H1 (cell line): ENCODE data around the gene CKLF. TPM values are rescaled to one million over a fixed set of nuclear protein-coding genes. Genes with fewer than 3 reads are reported as not detected.
"Not testable (repeated sequence)": the region's sequence is repeated elsewhere in the genome, so short reads cannot be mapped to it uniquely, and the experiment has no call there.

Source experiments
- CTCF ChIA-PET: fragments of 300-600 bp; sonication (Branson Sonifier 250); formaldehyde crosslinking; loops from one replicate; lab custom pipeline; 2021; ENCODE audit not compliant: partially characterized antibody; lab: Charles Lee
- POLR2A ChIA-PET: fragments of 300-600 bp; sonication (Branson Sonifier 250); formaldehyde crosslinking; loops from one replicate; lab custom pipeline; 2021; ENCODE audit warnings: inconsistent platforms; ENCODE audit not compliant: partially characterized antibody; lab: Charles Lee
- DNase-seq, 2 experiments: peaks; one replicate each; pipeline versions ENCODE4 v3.0.0 to v3.0.0-alpha.2; 2010 to 2022; ENCODE audit warnings: low spot score in 2 of 2, low read depth in 1 of 2, mixed read lengths in 1 of 2
- FAIRE-seq: peaks from 2 replicates; lab custom pipeline; 2011; peaks lifted over from hg19 to GRCh38; lab: Jason Lieb, UNC
- H2AFZ ChIP-seq: 2 replicates; pipeline ENCODE4 v1.8.1; 2012; ENCODE audit warnings: low read length, inconsistent platforms
- H2AK5ac ChIP-seq: 2 replicates; pipeline ENCODE4 v1.6.1; 2013; ENCODE audit warnings: low read depth, low read length
- H2BK120ac ChIP-seq: replicated peaks from 2 replicates; pipeline ENCODE3; 2013; ENCODE audit warnings: low read depth, low read length, inconsistent platforms
- H2BK12ac ChIP-seq: 2 replicates; pipeline ENCODE4 v1.6.1; 2013; ENCODE audit warnings: low read depth, low read length
- H2BK15ac ChIP-seq: 2 replicates; pipeline ENCODE4 v1.6.1; 2013; ENCODE audit warnings: low read length
- H2BK20ac ChIP-seq: 2 replicates; pipeline ENCODE4 v1.6.1; 2013; ENCODE audit warnings: low read length
- H2BK5ac ChIP-seq: 2 replicates; pipeline ENCODE4 v1.6.1; 2013; ENCODE audit warnings: low read depth, low read length
- H3K14ac ChIP-seq: 2 replicates; pipeline ENCODE4 v1.6.1; 2013; ENCODE audit warnings: inconsistent platforms; ENCODE audit not compliant: insufficient read length
- H3K18ac ChIP-seq: 2 replicates; pipeline ENCODE4 v1.6.1; 2013; ENCODE audit warnings: low read length; ENCODE audit errors: extremely low read depth
- H3K23ac ChIP-seq: 2 replicates; pipeline ENCODE4 v1.6.1; 2013; ENCODE audit warnings: inconsistent platforms; ENCODE audit not compliant: insufficient read length
- H3K23me2 ChIP-seq: 2 replicates; pipeline ENCODE4 v1.6.1; 2013; ENCODE audit warnings: low read depth, low read length
- H3K27ac ChIP-seq: 2 replicates; pipeline ENCODE4 v1.6.1; 2011; ENCODE audit warnings: low read depth, low read length, inconsistent platforms
- H3K27me3 ChIP-seq, 4 experiments: replicated peaks in 1 of 4; 1 replicate in 1 of 4; 2 replicates in 3 of 4; pipeline versions ENCODE4 v1.6.1 to v1.8.1; 2011 to 2013; ENCODE audit warnings: low read length in 3 of 4, mild to moderate bottlenecking in 3 of 4, inconsistent platforms in 2 of 4, mixed read lengths in 2 of 4, moderate library complexity in 1 of 4; ENCODE audit not compliant: control insufficient read depth in 3 of 4, insufficient read depth in 3 of 4; ENCODE audit errors: extremely low read depth in 1 of 4
- H3K36me3 ChIP-seq, 4 experiments: 2 replicates each; pipeline versions ENCODE4 v1.6.1 to v1.8.1; 2011 to 2013; ENCODE audit warnings: mild to moderate bottlenecking in 4 of 4, low read length in 3 of 4, moderate library complexity in 2 of 4, control low read depth in 1 of 4, inconsistent platforms in 1 of 4; ENCODE audit not compliant: insufficient read depth in 4 of 4, control insufficient read depth in 2 of 4
- H3K4ac ChIP-seq: replicated peaks from 2 replicates; pipeline ENCODE3; 2013; ENCODE audit warnings: low read length, low read depth, mixed read lengths, inconsistent platforms; ENCODE audit not compliant: insufficient read length
- H3K4me1 ChIP-seq, 4 experiments: replicated peaks in 1 of 4; 1 replicate in 1 of 4; 2 replicates in 3 of 4; pipeline versions ENCODE4 v1.6.1 to v1.8.1; 2011 to 2013; ENCODE audit warnings: low read length in 3 of 4, inconsistent platforms in 2 of 4, mixed read lengths in 1 of 4; ENCODE audit not compliant: insufficient read depth in 4 of 4, control insufficient read depth in 3 of 4
- H3K4me2 ChIP-seq, 2 experiments: 2 replicates each; pipeline versions ENCODE4 v1.6.1 to v1.8.1; 2011 to 2013; ENCODE audit warnings: low read depth in 2 of 2, low read length in 2 of 2, control low read depth in 1 of 2, inconsistent platforms in 1 of 2, mild to moderate bottlenecking in 1 of 2; ENCODE audit not compliant: insufficient read depth in 1 of 2
- H3K4me3 ChIP-seq, 4 experiments: fragments of 200-600, 300-600 bp in 1 of 4; sonication (generic), shearing (Covaris generic), sonication (Bioruptor Twin) in 1 of 4; 2 replicates each; pipeline versions ENCODE4 v1.5.1 to v1.8.1; 2011 to 2016; ENCODE audit warnings: low read length in 4 of 4, low read depth in 3 of 4, control low read depth in 2 of 4, inconsistent platforms in 2 of 4, mild to moderate bottlenecking in 2 of 4, mixed read lengths in 1 of 4, moderate library complexity in 1 of 4; ENCODE audit not compliant: insufficient read depth in 2 of 4; ENCODE audit errors: extremely low read depth in 1 of 4
- H3K56ac ChIP-seq: replicated peaks from 2 replicates; pipeline ENCODE3; 2013; ENCODE audit warnings: low read depth, mild to moderate bottlenecking, mixed read lengths, low read length, inconsistent platforms; ENCODE audit not compliant: insufficient read length
- H3K79me1 ChIP-seq: 2 replicates; pipeline ENCODE4 v1.6.1; 2013; ENCODE audit warnings: low read depth, low read length, control low read depth
- H3K79me2 ChIP-seq, 2 experiments: 2 replicates each; pipeline versions ENCODE4 v1.6.1 to v1.8.1; 2012 to 2013; ENCODE audit warnings: low read length in 2 of 2, mild to moderate bottlenecking in 2 of 2, inconsistent platforms in 1 of 2; ENCODE audit not compliant: insufficient read depth in 2 of 2, control insufficient read depth in 1 of 2
- H3K9ac ChIP-seq, 4 experiments: replicated peaks in 1 of 4; 1 replicate in 1 of 4; 2 replicates in 3 of 4; pipeline versions ENCODE4 v1.6.1 to v1.8.1; 2011 to 2013; ENCODE audit warnings: low read depth in 3 of 4, low read length in 3 of 4, control low read depth in 2 of 4, mild to moderate bottlenecking in 2 of 4, moderate library complexity in 2 of 4, inconsistent platforms in 1 of 4; ENCODE audit errors: extremely low read depth in 1 of 4
- H3K9me3 ChIP-seq, 2 experiments: 2 replicates each; pipeline versions ENCODE4 v1.6.1 to v1.8.1; 2012 to 2013; ENCODE audit warnings: mild to moderate bottlenecking in 2 of 2, moderate library complexity in 2 of 2, control low read depth in 1 of 2, inconsistent platforms in 1 of 2, low read depth in 1 of 2, low read length in 1 of 2, mixed read lengths in 1 of 2; ENCODE audit not compliant: insufficient read depth in 2 of 2
- H4K20me1 ChIP-seq, 2 experiments: replicated peaks in 1 of 2; 2 replicates each; pipeline versions ENCODE3 to v1.8.1; 2011 to 2013; ENCODE audit warnings: inconsistent platforms in 2 of 2, low read length in 2 of 2, mild to moderate bottlenecking in 1 of 2; ENCODE audit not compliant: insufficient read depth in 2 of 2, control insufficient read depth in 1 of 2
- H4K5ac ChIP-seq: 2 replicates; pipeline ENCODE4 v1.6.1; 2013; ENCODE audit warnings: low read length, low read depth, mixed read lengths, inconsistent platforms; ENCODE audit not compliant: insufficient read length
- H4K8ac ChIP-seq: 2 replicates; pipeline ENCODE4 v1.8.0; 2013; ENCODE audit warnings: mild to moderate bottlenecking, moderate library complexity, low read length, inconsistent platforms; ENCODE audit not compliant: insufficient read depth; ENCODE audit errors: extremely low read depth
- H4K91ac ChIP-seq: replicated peaks from 2 replicates; pipeline ENCODE3; 2013; ENCODE audit warnings: low read length, mixed read lengths, inconsistent platforms; ENCODE audit not compliant: insufficient read length
- WGBS, 2 experiments: shearing (Covaris generic) in 1 of 2; methylation state at CpG; one replicate each; pipeline versions ENCODE4 v1.1.6 to v1.1.7; 2013 to 2015; ENCODE audit warnings: low lambda C conversion rate in 2 of 2, mixed read lengths in 2 of 2, inconsistent platforms in 1 of 2, low coverage in 1 of 2, missing lambda C conversion rate in 1 of 2; ENCODE audit not compliant: insufficient replicate concordance in 2 of 2, insufficient coverage in 1 of 2, insufficient read length in 1 of 2; ENCODE audit errors: extremely low coverage in 1 of 2, missing lambda C conversion rate in 1 of 2; 5-methylcytosine and 5-hydroxymethylcytosine counted together
- polyA plus RNA-seq, 7 experiments: library from polyadenylated mRNA; depleted of rRNA in 3 of 7; stranded (reverse) in 5 of 7; unstranded in 2 of 7; fragments of >200 nt in 5 of 7; fragments of 200-250 nt in 2 of 7; gene quantifications; 1 replicate in 5 of 7; 2 replicates in 1 of 7; 4 replicates in 1 of 7; pipeline versions ENCODE4 v1.2.1 to v1.2.3, GENCODE V29; 2011 to 2013; ENCODE audit warnings: missing spikeins in 2 of 7, mixed read lengths in 2 of 7
- total RNA-seq: library from RNA; stranded (reverse); fragmentation: NEBNext Ultra II Directional; extraction: Animal tissue kit (Norgen Biotek cat#: 25700); gene quantifications from 2 replicates; pipeline ENCODE4 v1.2.1, GENCODE V29; 2021

Gene CKLF
- total and polyA plus RNA-seq, 2 of the 8 experiments (the other 6 are each of a cell fraction or from before 2014, with no cell fraction given) = 21.1 to 63.5 TPM

GRCh38 chr16:66611911-66612310, 59.5 kb downstream of the CKLF start:
- not testable (repeated sequence) for H4K91ac ChIP-seq, H3K23ac ChIP-seq, H3K4me3 ChIP-seq, H4K5ac ChIP-seq, DNase-seq, FAIRE-seq, H3K9ac ChIP-seq, H3K56ac ChIP-seq, H3K9me3 ChIP-seq, H2AFZ ChIP-seq, H3K23me2 ChIP-seq, H2AK5ac ChIP-seq, H3K18ac ChIP-seq, H3K4me2 ChIP-seq, H3K27me3 ChIP-seq, H2BK12ac ChIP-seq, H3K27ac ChIP-seq, H3K14ac ChIP-seq, H2BK20ac ChIP-seq, H2BK15ac ChIP-seq, H2BK120ac ChIP-seq, H4K8ac ChIP-seq, H2BK5ac ChIP-seq, H3K79me1 ChIP-seq, H3K79me2 ChIP-seq, H3K4ac ChIP-seq
- WGBS, 2 experiments = 96% methylated on average over 8 of the region's 8 CpGs; no CpG with 5 or more reads in 1 of the 2 experiments
- Histone ChIP-seq H4K20me1 (peaks cover 6 to 12% of the 10 kb centered on the region in 2 experiments), H3K4me1 (peaks cover 6 to 17% (median 11%) of the 10 kb centered on the region in 4 experiments), H3K36me3 (peaks cover 9 to 33% (median 26%) of the 10 kb centered on the region in 4 experiments; a peak in 7 of 8 replicates)
- POLR2A ChIA-PET = interaction anchor here (0.7 kb wide), 1 partner anchor 265 kb away, joined by 3 read pairs; no protein-coding TSS in a partner anchor
- CTCF ChIA-PET = interaction anchor here (0.7 to 6.4 kb wide), 2 partner anchors 40 to 256 kb away, joined by 4 to 57 read pairs; no protein-coding TSS in a partner anchor
